NB4 (cell line): Measurements from ENCODE around the gene KRTDAP.
A peak's percentile ranks its signal among the peaks of the same experiment; 100 is the strongest.

Source experiments
- DNase-seq: peaks from one replicate; pipeline ENCODE4 v3.0.0; 2010; ENCODE audit warnings: low read depth
- H3K4me3 ChIP-seq: one replicate; pipeline ENCODE4 v1.5.1; 2011; ENCODE audit warnings: mild to moderate bottlenecking, low read depth, low read length, moderate library complexity
- MYC ChIP-seq: IDR thresholded peaks from 2 replicates; pipeline ENCODE4 v1.6.1; 2011; ENCODE audit warnings: low read depth, low read length
- POLR2A ChIP-seq: IDR thresholded peaks from 2 replicates; pipeline ENCODE4 v1.6.1; 2011; ENCODE audit warnings: mild to moderate bottlenecking; ENCODE audit not compliant: insufficient read length; ENCODE audit errors: extremely low read depth
- TF ChIP-seq, protein P1 (sequence below): IDR thresholded peaks from 2 replicates; pipeline ENCODE4 v1.6.1; 2011; ENCODE audit warnings: low read depth, low read length
- TF ChIP-seq, protein P2 (sequence below): IDR thresholded peaks from one replicate; pipeline ENCODE4 v1.5.1; 2012; ENCODE audit warnings: low read depth, low read length

KRTDAP gene

GRCh38 chr19:35487656-35488182 lies 2.5 kb downstream of the KRTDAP start:
- DNase-seq, result no peak
- H3K4me3 ChIP-seq, result no peak overlapping the region
- TF ChIP-seq POLR2A, result no peak
- TF ChIP-seq MYC, result no peak
- TF ChIP-seq, protein P1, sequence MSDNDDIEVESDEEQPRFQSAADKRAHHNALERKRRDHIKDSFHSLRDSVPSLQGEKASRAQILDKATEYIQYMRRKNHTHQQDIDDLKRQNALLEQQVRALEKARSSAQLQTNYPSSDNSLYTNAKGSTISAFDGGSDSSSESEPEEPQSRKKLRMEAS, result no peak
- TF ChIP-seq, protein P2, sequence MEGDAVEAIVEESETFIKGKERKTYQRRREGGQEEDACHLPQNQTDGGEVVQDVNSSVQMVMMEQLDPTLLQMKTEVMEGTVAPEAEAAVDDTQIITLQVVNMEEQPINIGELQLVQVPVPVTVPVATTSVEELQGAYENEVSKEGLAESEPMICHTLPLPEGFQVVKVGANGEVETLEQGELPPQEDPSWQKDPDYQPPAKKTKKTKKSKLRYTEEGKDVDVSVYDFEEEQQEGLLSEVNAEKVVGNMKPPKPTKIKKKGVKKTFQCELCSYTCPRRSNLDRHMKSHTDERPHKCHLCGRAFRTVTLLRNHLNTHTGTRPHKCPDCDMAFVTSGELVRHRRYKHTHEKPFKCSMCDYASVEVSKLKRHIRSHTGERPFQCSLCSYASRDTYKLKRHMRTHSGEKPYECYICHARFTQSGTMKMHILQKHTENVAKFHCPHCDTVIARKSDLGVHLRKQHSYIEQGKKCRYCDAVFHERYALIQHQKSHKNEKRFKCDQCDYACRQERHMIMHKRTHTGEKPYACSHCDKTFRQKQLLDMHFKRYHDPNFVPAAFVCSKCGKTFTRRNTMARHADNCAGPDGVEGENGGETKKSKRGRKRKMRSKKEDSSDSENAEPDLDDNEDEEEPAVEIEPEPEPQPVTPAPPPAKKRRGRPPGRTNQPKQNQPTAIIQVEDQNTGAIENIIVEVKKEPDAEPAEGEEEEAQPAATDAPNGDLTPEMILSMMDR, result no peak

DNA sequence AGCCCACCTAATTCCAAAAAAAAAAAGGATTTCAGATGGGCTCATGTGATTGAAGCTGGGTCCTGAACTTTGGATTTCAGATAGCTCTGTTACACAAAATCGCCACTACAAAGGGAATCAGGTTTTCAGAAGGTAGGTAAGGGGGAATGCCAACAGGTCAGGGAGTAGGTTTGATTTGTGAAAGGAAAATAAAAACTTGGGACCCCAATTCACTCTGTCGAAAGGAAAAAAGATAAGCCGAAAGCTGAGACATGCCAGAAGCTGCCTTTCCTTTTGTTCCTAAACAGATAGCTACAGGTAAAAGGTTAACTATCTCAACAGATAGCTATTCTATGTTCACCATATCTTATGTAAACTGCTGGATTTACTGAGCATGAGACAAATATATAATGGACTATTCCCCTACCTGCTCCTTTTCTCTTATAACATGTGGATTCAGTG lies 4.0 kb downstream of the KRTDAP start:
- H3K4me3 ChIP-seq, result no peak overlapping the region
- no peak for TF ChIP-seq POLR2A
- TF ChIP-seq, protein P1, result no peak
- TF ChIP-seq, protein P2, result no peak
- TF ChIP-seq MYC, result no peak
- DNase-seq, result no peak

GRCh38 chr19:35484252-35485036 lies 5.8 kb downstream of the KRTDAP start:
- H3K4me3 ChIP-seq, result no peak overlapping the region
- TF ChIP-seq, protein P1, result no peak
- DNase-seq, result peak; percentile 36

- TF ChIP-seq, protein P2, result no peak
- TF ChIP-seq, protein P1, result no peak
- TF ChIP-seq MYC (no peak), POLR2A (no peak)
- DNase-seq, result no peak
- H3K4me3 ChIP-seq, result no peak overlapping the region
These were observed 7.2 kb downstream of the KRTDAP start for GRCh38 chr19:35483089-35483488.

GRCh38 chr19:35478794-35479677 lies 11.2 kb downstream of the KRTDAP start:
- H3K4me3 ChIP-seq, result no peak overlapping the region
- no peak for DNase-seq

More at GRCh38 chr19:35478794-35479677, 11.2 kb downstream of the KRTDAP start:
- TF ChIP-seq, protein P1, result no peak
- TF ChIP-seq, protein P2, result no peak
- TF ChIP-seq POLR2A (no peak), MYC (no peak)
